Activated T-helper 9 cell treated with anti-CD3 and anti-CD28 coated beads, Interleukin-2, amount 50 U/mL, for 16 hours (primary cell): ENCODE data around the gene KCNQ1OT1.

Source experiments
- DNase-seq: peaks from one replicate; pipeline ENCODE4 v3.0.0-alpha.2; 2020; ENCODE audit warnings: low read depth

The KCNQ1OT1 gene

DNA sequence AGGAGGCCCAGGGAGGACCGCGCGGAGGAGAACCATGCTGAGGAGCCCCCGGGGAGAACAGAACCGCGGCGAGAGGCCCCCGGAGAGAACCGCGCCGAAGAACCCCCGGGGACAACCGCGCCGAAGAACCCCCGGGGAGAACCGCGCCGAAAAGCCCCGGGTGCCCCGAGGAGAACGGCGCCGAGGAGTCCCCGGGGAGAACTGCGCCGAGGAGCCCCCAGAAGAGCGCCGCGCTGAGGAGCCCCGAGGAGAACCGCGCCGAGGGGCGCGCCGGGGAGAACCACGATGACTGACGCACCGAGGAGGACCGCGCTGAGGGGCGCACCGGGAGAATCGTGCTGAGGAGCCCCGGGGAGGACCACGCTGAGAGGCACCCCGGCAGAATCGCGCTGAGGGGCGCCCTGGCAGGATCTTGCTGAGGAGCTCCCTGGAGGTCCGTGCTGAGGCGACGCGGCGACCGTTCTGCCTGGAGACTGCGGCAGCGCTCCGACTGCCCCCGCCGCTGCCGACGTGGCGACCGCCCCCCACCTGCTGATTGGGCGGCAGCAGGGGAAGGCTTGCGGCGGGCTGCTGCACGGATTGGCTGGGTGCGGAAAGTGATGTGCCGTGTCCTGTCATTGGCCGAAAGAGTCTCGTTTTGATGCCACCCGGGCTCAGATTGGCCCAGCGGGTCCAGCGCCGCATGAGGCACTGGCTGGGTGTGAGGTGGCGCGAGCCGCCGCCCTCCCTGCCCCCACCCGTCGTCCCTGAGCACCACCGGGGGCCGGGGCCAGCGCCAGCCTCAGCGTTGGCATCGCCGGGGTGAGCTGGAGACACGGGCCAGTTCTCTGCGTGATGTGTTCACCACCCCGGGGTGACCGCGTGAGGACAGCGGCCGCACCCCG lies at the start of gene KCNQ1OT1:
Gene KCNQ1OT1, minus strand, starts transcription at position 464 of the 884 bp plus-strand sequence.
- peak; percentile 78 for DNase-seq

GRCh38 chr11:2748814-2749554 lies 49.2 kb upstream of the KCNQ1OT1 start:
- DNase-seq: no peak

DNA sequence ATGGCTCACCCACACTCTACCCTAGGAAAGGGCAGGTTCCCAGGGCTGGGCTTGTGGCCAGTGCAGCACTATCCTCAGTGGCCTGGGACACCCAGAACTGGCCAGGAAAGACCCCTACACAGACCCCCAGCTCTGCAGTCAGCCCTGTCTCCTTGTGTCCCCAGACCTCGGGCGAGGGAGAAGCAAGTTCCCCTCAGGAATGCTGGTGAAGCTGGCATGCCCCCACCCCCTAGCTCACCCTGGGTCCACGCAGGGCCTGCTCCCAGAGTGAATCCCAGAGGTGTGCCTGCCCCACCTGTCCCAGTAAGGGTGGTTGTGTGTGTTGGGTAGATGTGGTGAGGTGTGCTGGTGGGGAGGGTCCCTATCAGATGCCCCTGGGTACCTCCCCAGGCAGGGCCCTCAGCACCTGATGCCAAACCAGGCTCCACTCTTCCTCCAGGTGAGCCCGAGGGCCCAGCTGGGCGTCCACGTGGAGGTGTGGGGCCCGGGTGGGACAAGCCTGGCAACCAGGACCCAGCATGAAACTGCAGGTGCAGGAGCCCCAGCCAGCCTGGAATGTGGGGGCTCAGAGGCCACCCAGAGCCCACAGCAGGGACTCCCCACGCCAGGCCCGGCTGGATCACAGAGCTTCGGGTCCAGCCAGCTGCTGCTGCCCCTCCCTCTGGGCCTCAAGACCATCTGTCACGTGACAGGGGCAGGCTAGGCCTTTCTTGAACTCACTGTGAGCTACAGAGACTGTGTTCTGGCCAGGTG lies 48.4 kb upstream of the KCNQ1OT1 start:
- no peak for DNase-seq

DNA sequence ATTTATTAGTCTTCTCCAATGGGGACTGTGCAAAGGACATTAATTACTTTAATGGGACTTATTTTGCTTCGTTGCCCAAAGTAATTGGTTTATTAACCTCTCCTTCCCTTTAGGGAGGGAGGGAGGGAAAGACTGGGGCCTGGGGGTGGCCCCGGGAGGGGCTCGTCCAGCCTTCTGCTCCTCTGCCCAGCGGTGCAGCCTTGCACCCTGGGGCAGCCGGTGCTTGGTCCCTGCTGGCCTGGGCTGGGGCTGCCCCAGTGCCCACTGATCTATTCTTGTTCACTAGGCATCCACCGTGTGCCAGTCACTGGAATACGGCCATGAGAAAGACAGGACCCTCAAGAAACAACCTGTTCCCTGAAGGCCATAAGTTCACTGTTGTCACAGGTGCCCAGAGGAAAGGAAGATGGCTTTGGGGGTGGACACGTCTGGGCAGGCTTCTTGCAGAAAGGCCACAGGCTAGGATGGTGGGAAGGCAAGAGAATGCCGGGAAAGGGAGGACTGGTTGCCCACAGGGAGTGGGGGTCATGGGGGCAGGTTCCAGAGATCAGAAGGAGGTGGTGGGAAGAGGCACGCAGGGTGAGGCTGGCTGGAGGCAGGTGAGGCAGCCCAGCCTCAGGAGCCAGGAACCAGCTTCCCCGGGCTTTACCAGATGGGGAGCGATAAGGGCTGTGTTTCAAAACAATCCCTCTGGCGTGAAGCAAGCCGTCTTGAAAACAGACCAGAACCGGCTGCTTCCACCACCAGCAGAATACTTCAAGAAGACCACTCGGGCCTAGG lies 47.6 kb upstream of the KCNQ1OT1 start:
- DNase-seq: no peak

DNA sequence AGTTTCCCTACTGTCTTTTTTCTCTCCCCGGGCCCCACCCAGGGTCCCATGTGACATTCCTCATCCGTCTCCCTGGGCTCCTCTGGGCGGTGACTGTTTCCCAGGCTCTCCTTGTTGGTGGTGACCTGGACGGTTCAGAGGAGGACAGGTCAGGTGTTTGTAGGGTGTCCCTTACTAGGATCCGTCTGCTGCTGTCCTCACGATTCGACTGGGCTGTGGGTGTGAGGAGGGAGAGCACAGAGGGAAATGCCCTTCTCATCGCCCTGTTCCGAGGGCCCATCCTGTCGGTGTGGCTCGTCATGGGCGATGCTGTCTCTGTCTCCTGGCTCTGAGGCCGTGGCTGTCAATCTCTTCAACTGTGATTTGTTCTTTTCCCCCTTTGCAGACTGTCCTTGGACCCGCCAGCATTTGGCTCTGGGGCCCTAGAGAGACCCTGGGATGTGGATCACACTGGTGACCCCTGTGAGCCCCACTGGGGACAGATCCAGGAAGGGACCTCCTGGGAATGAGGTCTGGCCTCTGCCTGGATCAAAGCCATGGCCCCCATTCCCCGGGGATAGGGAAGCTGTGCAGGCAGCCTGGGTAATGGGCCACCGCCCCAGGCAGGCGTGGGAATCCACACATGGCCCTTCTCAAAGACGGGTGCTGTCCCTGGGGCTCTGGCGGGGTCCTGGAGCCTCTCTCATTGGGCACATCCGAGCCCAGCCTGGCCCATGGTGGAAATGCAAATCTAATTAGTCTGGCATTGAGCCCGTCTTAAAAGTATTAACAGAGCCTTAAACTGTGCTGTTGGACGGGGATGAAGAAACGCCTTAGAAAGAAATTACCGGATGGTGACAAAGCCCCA lies 46.8 kb upstream of the KCNQ1OT1 start:
- no peak for DNase-seq

GRCh38 chr11:2745511-2745910 lies 45.7 kb upstream of the KCNQ1OT1 start:
- no peak for DNase-seq

- DNase-seq: no peak
Measured at GRCh38 chr11:2744166-2744565, 44.4 kb upstream of the KCNQ1OT1 start.

GRCh38 chr11:2743427-2744110 lies 43.8 kb upstream of the KCNQ1OT1 start:
- DNase-seq: no peak

- DNase-seq: no peak
Measured at GRCh38 chr11:2742611-2743426, 43.0 kb upstream of the KCNQ1OT1 start.

DNA sequence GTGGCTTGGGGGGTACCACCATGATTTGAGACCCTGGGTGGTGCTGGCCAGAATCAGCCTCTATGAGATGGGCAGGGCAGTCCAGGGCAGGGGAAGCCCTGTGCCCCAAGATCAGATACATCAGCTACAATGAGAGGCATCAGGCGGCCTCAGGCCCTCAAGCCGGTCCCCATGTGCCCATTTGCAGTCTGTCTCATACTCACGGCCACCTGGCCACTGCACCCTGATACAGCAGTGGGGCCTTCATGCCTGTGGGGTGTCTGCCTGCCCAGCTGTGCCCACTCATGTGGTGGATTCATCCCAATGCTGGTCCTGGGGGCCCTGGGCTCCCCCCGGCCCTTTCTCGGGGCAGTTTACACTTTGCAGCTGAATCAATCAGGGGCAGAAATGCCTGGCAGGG lies 42.4 kb upstream of the KCNQ1OT1 start:
- DNase-seq: no peak

DNA sequence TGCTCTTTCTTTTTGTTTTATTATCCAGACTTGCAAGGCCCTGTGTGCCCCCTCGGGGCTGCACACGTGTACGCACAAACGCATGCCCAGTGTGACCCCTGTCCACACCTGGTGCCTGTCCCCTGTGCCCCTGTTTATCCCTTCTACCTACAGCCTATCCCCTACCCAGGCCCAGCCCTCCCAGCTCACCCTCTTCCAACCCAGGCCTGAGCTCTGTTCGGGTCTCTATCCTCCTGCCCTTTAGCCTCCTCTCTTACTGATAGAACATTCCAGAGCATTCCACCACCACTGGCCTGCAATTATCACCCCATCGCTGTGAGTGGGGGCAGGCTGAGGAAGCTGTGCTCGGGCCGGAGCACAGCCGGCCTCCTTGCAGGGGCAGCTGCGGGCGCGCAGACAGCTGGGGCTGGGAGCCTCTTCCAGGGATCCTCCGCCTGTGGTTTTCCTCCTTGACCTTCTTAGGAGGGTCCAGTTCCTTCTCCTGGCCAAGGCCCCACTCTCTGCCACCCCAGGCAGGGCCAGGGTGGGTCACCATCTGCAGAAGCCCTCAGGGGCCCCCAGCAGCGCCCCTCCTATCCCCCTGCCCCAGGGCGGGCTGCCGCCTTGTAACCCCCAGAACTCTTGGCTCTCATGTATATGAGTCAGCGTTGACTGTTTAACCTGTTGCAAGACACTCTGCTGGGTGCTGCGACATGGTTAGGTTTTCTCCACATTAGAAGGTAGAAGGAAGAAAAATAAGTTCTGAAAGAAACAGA lies 41.8 kb upstream of the KCNQ1OT1 start:
- no peak for DNase-seq

- no peak for DNase-seq
Measured at GRCh38 chr11:2741006-2741376, 41.2 kb upstream of the KCNQ1OT1 start.

DNA sequence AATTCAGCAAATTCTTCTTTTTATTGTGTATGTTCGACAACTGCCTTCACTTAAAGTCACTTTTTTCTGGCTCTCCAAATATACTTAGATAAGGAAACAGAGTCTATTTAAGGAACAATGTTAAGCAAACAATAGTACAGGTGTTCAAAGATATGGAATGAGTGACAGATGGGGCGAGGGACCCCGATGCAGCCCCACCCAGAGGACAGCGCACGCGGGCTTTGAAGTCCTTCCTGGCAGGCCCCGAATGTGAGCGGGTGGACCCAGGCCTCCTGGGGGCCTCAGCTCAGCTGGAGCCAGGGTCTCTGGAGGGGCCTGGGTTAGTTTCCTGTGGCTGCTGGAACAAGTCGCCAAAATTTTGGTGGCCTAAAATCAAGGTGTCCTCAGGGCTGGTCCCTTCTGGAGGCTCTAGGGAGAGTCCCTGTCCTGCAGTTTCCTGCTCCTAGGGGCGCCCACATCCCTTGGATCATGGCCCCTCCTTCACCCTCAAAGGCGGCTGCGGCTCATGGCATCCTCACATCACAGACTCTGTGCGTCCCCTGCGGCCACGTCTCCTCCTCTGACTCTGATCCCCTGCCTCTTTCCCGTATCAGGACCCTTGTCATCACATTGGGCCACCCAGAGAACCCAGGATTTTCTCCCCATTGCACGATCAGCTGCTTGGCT lies 40.6 kb upstream of the KCNQ1OT1 start:
- no peak for DNase-seq

GRCh38 chr11:2739531-2740274 lies 39.9 kb upstream of the KCNQ1OT1 start:
- no peak for DNase-seq

- DNase-seq: no peak
Measured at GRCh38 chr11:2738551-2739431, 39.0 kb upstream of the KCNQ1OT1 start.

DNA sequence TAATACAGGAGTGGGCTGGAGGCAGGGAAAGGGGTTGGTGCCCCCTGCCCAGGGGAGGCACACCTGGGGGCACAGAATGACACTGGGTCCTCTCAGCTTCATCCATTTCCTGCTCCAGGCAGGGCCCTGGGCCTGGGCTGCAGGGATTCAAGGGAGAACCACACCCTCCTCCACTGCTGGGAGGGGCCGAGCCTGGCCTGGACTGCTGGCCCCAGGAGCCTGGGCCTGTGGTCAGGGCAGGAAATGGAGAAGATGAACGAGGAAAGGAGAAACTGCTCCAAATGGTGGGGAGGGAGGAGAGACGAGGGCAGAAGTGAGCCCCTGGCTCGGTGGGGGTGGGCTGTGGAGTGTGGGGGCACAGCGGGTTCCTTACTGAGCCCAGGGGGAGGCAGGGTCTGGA lies 38.1 kb upstream of the KCNQ1OT1 start:
- DNase-seq: no peak
